WTC11 (cell line): ENCODE data around the gene TMEM178A. TPM values are rescaled to one million over a fixed set of nuclear protein-coding genes. Genes with fewer than 3 reads are reported as not detected.

ENCODE experiments used
- ATAC-seq: fragments of 200-7000 bp; cut with Tn5 transposase; 2 replicates; pipeline ENCODE4 v1.10.0; 2021; ENCODE audit warnings: mild to moderate bottlenecking, moderate library complexity
- CTCF ChIA-PET: fragments of 300-600 bp; sonication (Branson Sonifier 250); formaldehyde crosslinking; loops from one replicate; lab custom pipeline; 2021; ENCODE audit warnings: antibody characterized with exemption; lab: Charles Lee
- POLR2A ChIA-PET: fragments of 350-600 bp; sonication (Branson Sonifier 250); formaldehyde crosslinking; loops from one replicate; lab custom pipeline; 2021; ENCODE audit warnings: antibody characterized with exemption; lab: Charles Lee
- DNase-seq: peaks from one replicate; pipeline ENCODE4 v3.0.0; 2021; ENCODE audit warnings: low spot score
- H3K27ac Mint-ChIP-seq: 2 replicates; pipeline ENCODE4 v1.8.0; 2021; ENCODE audit warnings: mixed read lengths
- H3K27me3 Mint-ChIP-seq: 2 replicates; pipeline ENCODE4 v1.8.0; 2021; ENCODE audit warnings: low read depth, mild to moderate bottlenecking, moderate library complexity, mixed read lengths
- H3K36me3 Mint-ChIP-seq: 2 replicates; pipeline ENCODE4 v1.8.0; 2021; ENCODE audit warnings: mixed read lengths
- H3K4me1 Mint-ChIP-seq: 2 replicates; pipeline ENCODE4 v1.8.0; 2022; ENCODE audit warnings: mixed read lengths
- H3K4me3 Mint-ChIP-seq: 2 replicates; pipeline ENCODE4 v1.8.0; 2021; ENCODE audit warnings: mild to moderate bottlenecking, moderate library complexity, mixed read lengths
- H3K9me3 Mint-ChIP-seq: 2 replicates; pipeline ENCODE4 v1.8.0; 2021; ENCODE audit warnings: mixed read lengths
- CBFB ChIP-seq: sonication (generic); formaldehyde crosslinking; IDR thresholded peaks from 2 replicates; pipeline ENCODE4 v1.8.1; 2022; ENCODE audit warnings: mild to moderate bottlenecking, low read depth, missing genetic modification reagents
- CREM ChIP-seq: sonication (generic); formaldehyde crosslinking; IDR thresholded peaks from 2 replicates; pipeline ENCODE4 v1.8.1; 2022; ENCODE audit warnings: mild to moderate bottlenecking, missing genetic modification reagents, moderate library complexity
- E2F1 ChIP-seq: sonication (generic); formaldehyde crosslinking; IDR thresholded peaks from 2 replicates; pipeline ENCODE4 v1.8.0; 2022; ENCODE audit warnings: mild to moderate bottlenecking, missing genetic modification reagents
- ESRRA ChIP-seq: sonication (generic); formaldehyde crosslinking; IDR thresholded peaks from 2 replicates; pipeline ENCODE4 v1.8.1; 2022; ENCODE audit warnings: mild to moderate bottlenecking, missing genetic modification reagents, borderline replicate concordance
- FOXK1 ChIP-seq: sonication (generic); formaldehyde crosslinking; IDR thresholded peaks from 2 replicates; pipeline ENCODE4 v1.8.0; 2022; ENCODE audit warnings: mild to moderate bottlenecking, moderate library complexity, missing genetic modification reagents
- IRF2 ChIP-seq: sonication (generic); formaldehyde crosslinking; IDR thresholded peaks from 2 replicates; pipeline ENCODE4 v1.8.0; 2022; ENCODE audit warnings: low read depth, missing genetic modification reagents, borderline replicate concordance
- JAZF1 ChIP-seq: fragments of 250-450 bp; sonication (Bioruptor Pico); IDR thresholded peaks from 2 replicates; pipeline ENCODE4 v1.9.0; 2021; ENCODE audit warnings: moderate library complexity, mild to moderate bottlenecking, inconsistent platforms
- NFATC4 ChIP-seq: fragments of 250-450 bp; sonication (Bioruptor Pico); IDR thresholded peaks from 2 replicates; pipeline ENCODE4 v1.9.0; 2021; ENCODE audit warnings: mild to moderate bottlenecking
- OVOL2 ChIP-seq: fragments of 250-450 bp; sonication (Bioruptor Pico); IDR thresholded peaks from 2 replicates; pipeline ENCODE4 v1.9.0; 2021; ENCODE audit warnings: mild to moderate bottlenecking, borderline replicate concordance
- RELA ChIP-seq: sonication (generic); formaldehyde crosslinking; IDR thresholded peaks from 2 replicates; pipeline ENCODE4 v1.8.1; 2022; ENCODE audit warnings: missing genetic modification reagents, mild to moderate bottlenecking, borderline replicate concordance
- SMAD4 ChIP-seq: sonication (generic); formaldehyde crosslinking; IDR thresholded peaks from 2 replicates; pipeline ENCODE4 v1.8.0; 2022; ENCODE audit warnings: mild to moderate bottlenecking, missing genetic modification reagents
- ZBTB21 ChIP-seq: sonication (generic); formaldehyde crosslinking; IDR thresholded peaks from 2 replicates; pipeline ENCODE4 v1.8.1; 2023; ENCODE audit warnings: mild to moderate bottlenecking, missing genetic modification reagents, borderline replicate concordance
- ZNF232 ChIP-seq: sonication (generic); formaldehyde crosslinking; IDR thresholded peaks from 2 replicates; pipeline ENCODE4 v1.8.0; 2022; ENCODE audit warnings: mild to moderate bottlenecking, missing genetic modification reagents
- ZNF416 ChIP-seq: fragments of 250-450 bp; sonication (Bioruptor Pico); IDR thresholded peaks from 2 replicates; pipeline ENCODE4 v1.9.0; 2021; ENCODE audit warnings: mild to moderate bottlenecking, inconsistent platforms
- ZNF425 ChIP-seq: fragments of 250-450 bp; sonication (Bioruptor Pico); conservative IDR thresholded peaks from 2 replicates; pipeline ENCODE4 v1.9.0; 2021; ENCODE audit warnings: mild to moderate bottlenecking
- total RNA-seq: library from RNA; stranded (reverse); gene quantifications from 3 replicates; pipeline ENCODE4 v1.2.3, GENCODE V29; 2021
- TF ChIP-seq, protein P1 (sequence below): sonication (generic); formaldehyde crosslinking; IDR thresholded peaks from 2 replicates; pipeline ENCODE4 v1.8.1; 2023; ENCODE audit warnings: mild to moderate bottlenecking, missing genetic modification reagents
- TF ChIP-seq, protein P2 (sequence below): sonication (generic); formaldehyde crosslinking; IDR thresholded peaks from 2 replicates; pipeline ENCODE4 v1.8.0; 2022; ENCODE audit warnings: mild to moderate bottlenecking, missing genetic modification reagents
- TF ChIP-seq, protein P3 (sequence below): sonication (generic); formaldehyde crosslinking; IDR thresholded peaks from 2 replicates; pipeline ENCODE4 v1.8.1; 2023; ENCODE audit warnings: mild to moderate bottlenecking, moderate library complexity, missing genetic modification reagents

The TMEM178A gene
- total RNA-seq, 1 experiment from 2014 or later: 14.5 TPM

DNA sequence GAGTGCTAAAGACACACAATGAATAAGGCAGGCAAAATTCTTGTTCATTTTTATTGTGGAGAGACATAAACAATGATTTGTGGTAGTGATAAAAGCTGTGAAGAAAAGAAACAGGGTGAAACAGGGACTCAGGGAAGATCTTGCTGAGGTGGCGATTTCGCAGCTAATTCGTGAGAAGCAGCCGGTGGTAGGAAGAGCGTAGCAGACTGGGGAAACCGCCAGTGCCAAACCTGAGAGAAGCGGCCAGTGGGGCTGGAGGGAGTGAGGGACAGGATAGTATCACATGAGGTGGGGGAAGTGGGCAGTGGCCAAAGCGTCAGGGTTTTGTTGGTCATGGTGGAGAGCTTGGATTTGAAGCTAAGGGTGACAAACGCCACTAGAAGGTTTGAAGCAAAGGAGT, 42.3 kb downstream of the TMEM178A start:
- Mint-ChIP-seq H3K4me1 (peaks cover 10% of the 10 kb centered on the region), H3K27ac (peak overlapping the region; percentile 41), H3K4me3 (no peak overlapping the region), H3K36me3 (peaks cover 7% of the 10 kb centered on the region), H3K9me3 (peaks cover 5% of the 10 kb centered on the region), H3K27me3 (no peaks in the 10 kb centered on the region)
- TF ChIP-seq ZBTB21 (CRISPR knock-in tag): no peak
- no peak for TF ChIP-seq ZNF416
- no peak for TF ChIP-seq CREM (CRISPR knock-in tag)
- DNase-seq (no peak), ATAC-seq (no peak)
- POLR2A ChIA-PET: no interaction called here
- CTCF ChIA-PET: interaction anchor here (0.6 kb wide), 1 partner anchor 11 kb away, joined by 3 read pairs; no protein-coding TSS in a partner anchor

DNA sequence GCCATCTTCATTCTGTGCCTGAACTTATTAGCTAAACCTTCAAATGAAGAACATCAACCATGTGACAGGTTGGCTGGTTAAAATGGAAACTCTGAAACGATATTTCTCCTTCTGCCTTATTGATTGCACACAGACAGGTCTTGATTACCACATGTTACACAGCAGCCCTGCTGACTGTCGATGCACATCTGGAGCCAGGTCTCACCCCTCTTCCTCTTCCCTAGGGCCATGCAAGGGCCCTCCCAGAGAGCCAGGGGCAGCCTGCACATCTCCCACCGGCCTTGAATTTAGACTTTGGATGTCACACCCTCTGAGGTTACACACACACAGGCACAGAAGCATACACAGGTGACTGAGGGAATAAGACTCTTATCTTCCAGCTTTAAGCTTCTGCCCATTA, 45.1 kb downstream of the TMEM178A start:
- H3K4me3 Mint-ChIP-seq: no peak overlapping the region
- CTCF ChIA-PET: no interaction called here

More for the DNA sequence above, 45.1 kb downstream of the TMEM178A start:
- peaks cover 14% of the 10 kb centered on the region for H3K4me1 Mint-ChIP-seq
- ATAC-seq: no peak
- H3K27ac Mint-ChIP-seq: no peak overlapping the region
- POLR2A ChIA-PET: no interaction called here
- peaks cover 6% of the 10 kb centered on the region; the same call in 1 of the 2 replicates for H3K36me3 Mint-ChIP-seq
- TF ChIP-seq ZNF232 (CRISPR knock-in tag): no peak
- no peak for TF ChIP-seq ESRRA (CRISPR knock-in tag)
- TF ChIP-seq FOXK1 (CRISPR knock-in tag): no peak
- no peak for TF ChIP-seq RELA (CRISPR knock-in tag)
- TF ChIP-seq, protein P1, sequence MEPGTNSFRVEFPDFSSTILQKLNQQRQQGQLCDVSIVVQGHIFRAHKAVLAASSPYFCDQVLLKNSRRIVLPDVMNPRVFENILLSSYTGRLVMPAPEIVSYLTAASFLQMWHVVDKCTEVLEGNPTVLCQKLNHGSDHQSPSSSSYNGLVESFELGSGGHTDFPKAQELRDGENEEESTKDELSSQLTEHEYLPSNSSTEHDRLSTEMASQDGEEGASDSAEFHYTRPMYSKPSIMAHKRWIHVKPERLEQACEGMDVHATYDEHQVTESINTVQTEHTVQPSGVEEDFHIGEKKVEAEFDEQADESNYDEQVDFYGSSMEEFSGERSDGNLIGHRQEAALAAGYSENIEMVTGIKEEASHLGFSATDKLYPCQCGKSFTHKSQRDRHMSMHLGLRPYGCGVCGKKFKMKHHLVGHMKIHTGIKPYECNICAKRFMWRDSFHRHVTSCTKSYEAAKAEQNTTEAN (CRISPR knock-in tag): no peak
- no peak for TF ChIP-seq CBFB
- no peak for TF ChIP-seq ZBTB21 (CRISPR knock-in tag)
- no peak for TF ChIP-seq ZNF416
- TF ChIP-seq, protein P2, sequence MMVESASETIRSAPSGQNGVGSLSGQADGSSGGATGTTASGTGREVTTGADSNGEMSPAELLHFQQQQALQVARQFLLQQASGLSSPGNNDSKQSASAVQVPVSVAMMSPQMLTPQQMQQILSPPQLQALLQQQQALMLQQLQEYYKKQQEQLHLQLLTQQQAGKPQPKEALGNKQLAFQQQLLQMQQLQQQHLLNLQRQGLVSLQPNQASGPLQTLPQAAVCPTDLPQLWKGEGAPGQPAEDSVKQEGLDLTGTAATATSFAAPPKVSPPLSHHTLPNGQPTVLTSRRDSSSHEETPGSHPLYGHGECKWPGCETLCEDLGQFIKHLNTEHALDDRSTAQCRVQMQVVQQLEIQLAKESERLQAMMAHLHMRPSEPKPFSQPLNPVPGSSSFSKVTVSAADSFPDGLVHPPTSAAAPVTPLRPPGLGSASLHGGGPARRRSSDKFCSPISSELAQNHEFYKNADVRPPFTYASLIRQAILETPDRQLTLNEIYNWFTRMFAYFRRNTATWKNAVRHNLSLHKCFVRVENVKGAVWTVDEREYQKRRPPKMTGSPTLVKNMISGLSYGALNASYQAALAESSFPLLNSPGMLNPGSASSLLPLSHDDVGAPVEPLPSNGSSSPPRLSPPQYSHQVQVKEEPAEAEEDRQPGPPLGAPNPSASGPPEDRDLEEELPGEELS (CRISPR knock-in tag): no peak
- TF ChIP-seq, protein P3, sequence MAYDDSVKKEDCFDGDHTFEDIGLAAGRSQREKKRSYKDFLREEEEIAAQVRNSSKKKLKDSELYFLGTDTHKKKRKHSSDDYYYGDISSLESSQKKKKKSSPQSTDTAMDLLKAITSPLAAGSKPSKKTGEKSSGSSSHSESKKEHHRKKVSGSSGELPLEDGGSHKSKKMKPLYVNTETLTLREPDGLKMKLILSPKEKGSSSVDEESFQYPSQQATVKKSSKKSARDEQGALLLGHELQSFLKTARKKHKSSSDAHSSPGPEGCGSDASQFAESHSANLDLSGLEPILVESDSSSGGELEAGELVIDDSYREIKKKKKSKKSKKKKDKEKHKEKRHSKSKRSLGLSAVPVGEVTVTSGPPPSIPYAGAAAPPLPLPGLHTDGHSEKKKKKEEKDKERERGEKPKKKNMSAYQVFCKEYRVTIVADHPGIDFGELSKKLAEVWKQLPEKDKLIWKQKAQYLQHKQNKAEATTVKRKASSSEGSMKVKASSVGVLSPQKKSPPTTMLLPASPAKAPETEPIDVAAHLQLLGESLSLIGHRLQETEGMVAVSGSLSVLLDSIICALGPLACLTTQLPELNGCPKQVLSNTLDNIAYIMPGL (CRISPR knock-in tag): no peak
- no peak for TF ChIP-seq NFATC4 (CRISPR knock-in tag)
- no peak for TF ChIP-seq E2F1 (CRISPR knock-in tag)
- TF ChIP-seq JAZF1 (CRISPR knock-in tag): no peak
- no peak for TF ChIP-seq OVOL2 (CRISPR knock-in tag)
- no peak for TF ChIP-seq SMAD4
- no peak for TF ChIP-seq IRF2
- no peak for TF ChIP-seq ZNF425 (CRISPR knock-in tag)
- TF ChIP-seq, all 79 proteins: peak for 0
- Mint-ChIP-seq H3K27me3 (no peaks in the 10 kb centered on the region), H3K9me3 (peaks cover 5% of the 10 kb centered on the region)
- DNase-seq: no peak
